ENCODE data around the gene TWSG1.

TWSG1 gene

DNA sequence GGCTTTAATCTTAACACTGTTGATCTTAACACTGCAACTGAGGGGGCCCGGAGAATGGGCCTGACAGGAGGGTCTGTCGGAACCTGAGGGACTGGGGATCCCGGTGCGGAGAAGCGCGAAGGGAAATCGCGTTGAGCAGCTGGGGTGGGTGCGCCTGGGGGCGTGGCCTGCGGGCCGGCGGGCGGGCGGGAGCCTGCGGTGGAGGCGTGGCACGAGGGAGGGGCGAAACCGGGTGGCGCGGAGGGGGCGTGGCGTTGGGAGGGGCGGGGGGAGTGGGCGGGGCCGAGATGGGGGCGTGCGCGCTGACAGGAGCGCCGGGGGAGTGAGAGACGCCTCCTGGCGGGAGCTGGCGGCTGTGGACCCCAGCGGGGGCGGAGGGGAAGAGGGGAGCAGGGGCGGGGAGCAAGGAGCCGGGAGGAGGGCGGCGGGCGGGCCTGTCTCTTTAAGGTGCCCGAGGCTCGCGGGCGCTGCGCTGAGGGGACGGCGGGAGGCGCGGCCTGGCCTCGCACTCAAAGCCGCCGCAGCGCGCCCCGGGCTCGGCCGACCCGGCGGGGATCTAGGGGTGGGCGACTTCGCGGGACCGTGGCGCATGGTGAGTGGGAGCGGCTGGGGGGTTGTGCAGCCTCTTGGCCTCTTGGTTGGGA is at the start of gene TWSG1:
Gene TWSG1 (plus strand): TSS at position 445 of the 644 bp plus-strand sequence. CDS start 2,457 bp downstream, outside the sequence.
- peak; percentile 91 for DNase-seq

DNA sequence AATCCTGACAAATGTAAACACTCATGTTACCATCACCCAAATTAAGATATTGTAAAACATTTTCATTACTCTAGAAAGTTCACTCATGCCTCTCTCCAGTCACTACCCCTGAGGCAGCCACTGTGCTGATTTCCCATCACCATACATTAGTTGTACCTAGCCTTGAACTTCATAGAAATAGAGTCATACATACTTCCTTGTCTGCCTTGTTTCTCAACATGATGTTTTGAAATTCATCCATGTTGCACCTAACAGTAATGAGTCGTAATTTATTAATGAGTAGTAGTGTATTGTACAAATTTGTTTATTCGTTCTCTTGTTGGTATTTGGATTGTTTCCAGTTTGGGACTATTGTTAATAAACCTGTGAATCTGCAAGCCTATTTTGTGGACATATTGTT is 49.0 kb upstream of the TWSG1 start:
- no peak for DNase-seq

DNA sequence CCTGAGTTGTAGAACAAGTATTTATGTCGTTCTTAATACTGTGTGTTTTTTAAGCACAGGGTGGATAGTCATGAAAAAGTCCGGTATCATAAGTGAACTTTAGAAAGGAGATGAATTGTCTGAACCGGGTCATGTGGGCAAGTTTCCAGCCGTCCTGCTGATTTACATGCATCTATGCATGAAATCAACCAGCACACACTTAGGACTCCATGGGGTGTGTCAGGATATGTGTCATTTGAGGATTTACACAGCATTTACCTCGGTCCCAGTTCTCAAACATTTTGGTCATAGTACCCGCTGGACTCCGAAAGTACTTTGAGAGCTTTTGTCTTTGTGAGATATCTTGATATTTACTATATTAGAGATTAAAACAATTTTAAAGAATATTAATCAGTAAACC is 47.5 kb upstream of the TWSG1 start:
- no peak for DNase-seq

DNA sequence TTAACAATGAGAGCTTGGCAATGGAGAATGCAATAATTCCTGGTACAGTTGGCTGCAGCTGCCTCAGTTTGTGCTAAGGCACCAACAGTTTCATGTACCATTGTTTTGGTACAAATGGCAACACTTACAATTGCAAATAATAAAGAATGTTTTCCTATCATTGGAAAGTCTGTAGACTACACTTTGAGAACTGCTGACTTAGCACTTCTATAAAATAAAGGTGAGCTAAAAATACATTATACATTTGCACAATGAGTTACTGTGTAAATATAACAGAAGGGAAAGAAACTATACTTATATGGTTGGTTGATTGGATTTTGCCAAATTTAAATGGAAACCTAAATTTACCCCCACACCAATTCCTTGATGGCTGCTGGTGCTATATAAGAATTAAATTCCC is 44.9 kb upstream of the TWSG1 start:
- DNase-seq = no peak

DNA sequence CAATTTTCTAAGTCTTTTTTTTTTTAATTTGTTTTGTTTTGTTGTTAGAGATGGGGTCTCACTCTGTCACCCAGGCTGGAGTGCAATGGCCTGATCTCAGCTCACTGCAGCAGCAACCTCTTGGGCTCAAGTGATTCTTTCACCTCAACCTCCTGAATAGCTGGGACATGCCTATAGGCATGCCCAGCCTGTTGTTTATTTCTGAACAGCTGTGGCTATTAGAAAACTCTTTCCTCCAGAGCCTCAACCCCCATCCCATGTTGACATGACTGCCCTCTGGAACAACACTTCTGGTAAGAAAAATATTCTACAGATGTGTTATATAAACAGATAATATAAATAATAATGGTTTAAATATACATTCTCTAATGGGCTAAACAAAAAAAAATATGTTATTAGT is 44.4 kb upstream of the TWSG1 start:
- no peak for DNase-seq

DNA sequence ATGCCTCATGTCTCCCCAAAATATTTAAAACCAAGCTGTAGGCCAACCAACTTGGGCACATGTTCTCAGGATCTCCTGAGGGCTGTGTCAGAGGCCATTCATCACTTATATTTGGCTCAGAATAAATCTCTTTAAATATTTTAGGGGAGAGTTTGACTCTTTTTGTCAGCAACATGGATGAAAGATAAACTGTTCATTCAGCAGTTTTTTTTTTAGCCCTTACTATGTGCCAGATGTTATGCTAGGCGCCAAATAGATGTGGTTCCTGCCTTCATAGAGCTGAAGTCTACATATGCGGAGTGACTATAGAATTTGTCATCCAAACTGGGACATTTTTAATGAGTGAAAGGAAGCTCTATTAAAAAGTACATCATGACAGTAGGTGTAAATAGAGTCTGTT is 42.5 kb upstream of the TWSG1 start:
- no peak for DNase-seq

DNA sequence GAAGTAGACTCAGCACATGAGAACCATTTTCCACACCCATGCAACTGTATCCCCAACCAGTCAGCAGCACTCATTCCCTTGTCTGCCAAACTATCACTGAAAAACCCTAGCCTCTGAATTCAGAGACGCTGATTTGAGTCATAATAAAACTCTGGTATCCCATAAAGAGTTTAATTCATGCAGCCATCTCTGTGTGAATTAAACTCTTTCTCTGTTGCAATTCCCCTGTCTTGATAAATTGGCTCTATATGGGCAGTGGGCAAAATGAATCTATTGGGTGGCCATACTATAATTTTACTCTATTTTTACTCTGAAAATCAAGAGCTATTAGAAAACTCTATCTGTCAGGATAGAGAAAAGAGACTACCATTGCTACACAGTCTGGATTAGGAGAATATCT is 40.6 kb upstream of the TWSG1 start:
- DNase-seq = no peak

DNA sequence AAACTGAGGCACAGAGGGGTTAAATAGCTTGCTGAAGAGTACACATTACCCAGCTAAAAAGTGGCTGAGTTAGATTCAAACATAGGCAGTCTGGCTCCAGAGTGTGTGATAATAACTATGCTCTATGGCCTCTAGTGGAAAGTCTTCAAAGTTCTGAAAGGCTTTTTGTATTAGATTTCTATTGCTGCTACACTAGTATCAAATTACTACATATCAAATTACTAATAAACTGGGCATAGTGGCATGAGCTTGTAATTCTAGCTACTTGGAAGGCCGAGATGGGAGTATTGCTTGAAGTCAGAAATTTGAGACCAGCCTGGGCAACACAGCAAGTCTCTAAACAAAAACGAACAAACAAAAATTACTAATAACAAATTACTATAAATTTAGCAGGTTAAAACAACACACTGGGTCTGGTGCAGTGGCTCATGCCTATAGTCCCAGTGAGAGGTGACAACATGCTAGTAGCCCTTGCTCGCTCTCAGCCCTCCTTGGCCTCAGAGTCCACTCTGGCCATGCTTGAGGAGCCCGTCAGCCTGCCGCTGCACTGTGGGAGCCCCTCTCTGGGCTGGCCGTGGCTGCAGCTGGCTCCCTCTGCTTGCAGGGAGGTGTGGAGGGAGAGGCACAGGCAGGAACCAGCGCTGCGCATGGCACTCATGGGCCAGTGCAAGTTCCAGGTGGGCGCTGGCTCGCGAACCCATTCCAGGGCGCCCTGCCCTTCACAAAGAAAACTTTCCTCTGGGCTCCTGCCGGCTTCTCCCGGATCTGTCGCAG is 38.2 kb upstream of the TWSG1 start:
- no peak for DNase-seq

DNA sequence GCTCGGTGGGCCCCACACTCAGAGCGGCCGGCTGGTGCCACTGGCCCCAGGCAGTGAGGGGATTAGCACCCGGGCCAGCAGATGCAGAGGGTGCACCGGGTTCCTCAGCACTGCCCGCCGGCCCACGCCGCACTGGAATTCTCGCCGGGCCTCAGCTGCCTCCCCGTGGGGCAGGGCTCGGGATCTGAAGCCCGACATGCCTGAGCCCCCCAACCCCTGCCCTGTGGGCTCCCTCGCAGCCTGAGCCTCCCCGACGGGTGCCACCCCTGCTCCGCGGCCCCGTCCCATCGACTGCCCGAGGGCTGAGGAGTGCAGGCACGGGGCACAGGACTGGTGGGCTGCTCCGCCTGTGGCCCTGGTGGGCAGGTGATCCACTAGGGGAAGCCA is 37.6 kb upstream of the TWSG1 start:
- no peak for DNase-seq

DNA sequence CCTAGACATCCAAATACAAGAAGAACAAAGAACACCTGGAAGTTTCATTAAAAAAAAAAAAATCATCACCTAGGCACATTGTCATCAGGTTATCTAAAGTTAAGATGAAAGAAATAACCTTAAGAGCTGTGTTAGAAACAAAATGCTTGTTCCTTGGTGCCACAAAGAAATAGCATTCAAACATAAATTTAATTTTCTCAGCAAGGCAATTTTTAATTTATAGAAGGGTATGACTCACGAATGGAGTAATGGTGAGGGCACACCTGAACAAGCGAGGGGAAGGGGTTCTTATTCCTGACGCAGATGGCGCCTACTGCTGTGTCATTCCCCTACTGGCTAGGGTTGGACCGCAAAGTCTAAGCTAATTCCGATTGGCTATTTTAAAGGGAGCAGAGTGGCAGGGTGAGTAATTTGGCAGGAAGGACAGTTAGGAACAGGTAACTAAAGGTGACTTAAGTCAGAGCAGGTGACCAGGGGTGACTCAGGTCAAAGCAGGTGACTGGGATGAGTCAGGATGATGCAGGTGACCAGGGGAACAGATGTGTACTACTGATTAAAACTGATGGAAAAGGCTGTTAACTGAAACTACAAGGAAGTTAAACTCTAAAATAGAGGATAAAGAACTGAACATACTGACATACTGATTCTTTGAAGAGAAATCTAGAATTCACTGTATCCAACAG is 30.0 kb upstream of the TWSG1 start:
- no peak for DNase-seq

DNA sequence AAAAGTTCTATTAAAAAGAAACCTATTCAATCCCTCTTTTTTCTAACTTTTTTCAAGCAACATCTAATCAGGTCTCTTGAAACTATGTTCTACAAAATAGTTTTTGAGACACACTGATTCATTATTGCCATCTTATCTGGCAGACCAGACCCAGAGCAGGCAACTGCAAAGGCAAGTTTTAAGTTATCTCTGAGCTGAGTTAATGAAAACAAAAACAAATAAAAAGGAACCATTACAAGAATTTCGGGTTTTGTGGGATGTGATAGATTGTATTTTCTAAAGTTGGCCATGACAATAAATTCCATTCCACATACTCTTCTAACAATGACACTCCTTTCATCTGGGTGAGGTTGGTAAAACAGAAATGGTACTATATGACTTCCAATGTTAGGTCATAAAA is 15.2 kb upstream of the TWSG1 start:
- no peak for DNase-seq

DNA sequence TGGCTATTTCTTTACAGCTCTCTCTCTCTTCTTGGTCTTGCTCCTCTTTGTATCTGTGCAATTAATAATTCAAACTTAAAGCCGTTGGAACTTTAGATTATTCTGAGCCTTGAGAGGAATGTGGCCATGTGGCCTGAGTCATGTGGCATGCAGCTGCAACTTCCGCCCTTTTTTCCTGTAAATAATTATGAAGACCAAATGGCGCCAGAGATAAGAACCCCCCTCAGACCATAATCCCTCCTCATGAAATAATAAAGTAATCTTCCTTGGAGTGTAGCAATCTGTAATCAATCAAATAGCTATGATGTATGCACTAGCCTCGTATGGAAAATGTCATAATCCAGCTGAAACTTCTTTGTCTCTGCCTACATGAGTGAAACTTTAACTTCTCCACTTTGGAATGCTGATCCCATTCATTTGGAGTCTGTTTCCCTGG is 13.5 kb upstream of the TWSG1 start:
- no peak for DNase-seq

DNA sequence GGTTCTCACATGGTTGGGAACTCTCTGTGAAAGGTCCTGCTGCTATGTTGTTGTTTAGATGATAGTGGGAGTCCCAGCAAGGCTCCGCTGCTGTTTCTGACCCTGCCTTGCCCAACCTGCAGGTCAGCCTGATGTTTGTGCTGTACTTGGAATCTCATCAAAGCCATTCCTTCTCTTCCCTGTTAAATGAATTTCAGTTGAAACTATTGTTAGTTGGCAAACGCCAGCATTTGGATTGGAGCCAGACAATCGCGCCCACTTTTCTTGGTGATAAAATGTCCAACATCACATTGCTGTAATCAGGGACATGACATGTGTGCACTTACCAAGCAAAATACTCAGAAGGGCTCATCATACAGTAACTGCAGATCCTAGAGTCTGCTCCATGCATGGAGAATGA is 12.8 kb upstream of the TWSG1 start:
- no peak for DNase-seq

DNA sequence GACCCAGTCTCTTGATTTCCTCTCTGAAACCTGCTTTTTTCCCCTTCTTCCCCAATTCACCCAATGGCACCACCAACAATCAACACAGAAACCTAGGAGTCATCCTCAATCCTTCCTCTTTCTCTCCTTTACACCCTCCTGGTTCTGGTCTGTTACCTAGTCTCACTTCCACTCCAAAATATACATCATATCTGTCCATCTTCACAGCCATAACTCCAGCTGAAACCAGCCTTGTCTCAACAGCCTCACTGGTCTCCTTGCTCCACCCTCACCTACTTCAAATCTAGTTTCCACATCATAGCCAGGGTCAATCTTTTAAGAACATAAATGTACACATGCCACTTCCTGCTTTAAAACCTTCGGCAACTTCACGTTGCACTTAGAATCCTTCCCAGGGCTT is 11.8 kb upstream of the TWSG1 start:
- no peak for DNase-seq

DNA sequence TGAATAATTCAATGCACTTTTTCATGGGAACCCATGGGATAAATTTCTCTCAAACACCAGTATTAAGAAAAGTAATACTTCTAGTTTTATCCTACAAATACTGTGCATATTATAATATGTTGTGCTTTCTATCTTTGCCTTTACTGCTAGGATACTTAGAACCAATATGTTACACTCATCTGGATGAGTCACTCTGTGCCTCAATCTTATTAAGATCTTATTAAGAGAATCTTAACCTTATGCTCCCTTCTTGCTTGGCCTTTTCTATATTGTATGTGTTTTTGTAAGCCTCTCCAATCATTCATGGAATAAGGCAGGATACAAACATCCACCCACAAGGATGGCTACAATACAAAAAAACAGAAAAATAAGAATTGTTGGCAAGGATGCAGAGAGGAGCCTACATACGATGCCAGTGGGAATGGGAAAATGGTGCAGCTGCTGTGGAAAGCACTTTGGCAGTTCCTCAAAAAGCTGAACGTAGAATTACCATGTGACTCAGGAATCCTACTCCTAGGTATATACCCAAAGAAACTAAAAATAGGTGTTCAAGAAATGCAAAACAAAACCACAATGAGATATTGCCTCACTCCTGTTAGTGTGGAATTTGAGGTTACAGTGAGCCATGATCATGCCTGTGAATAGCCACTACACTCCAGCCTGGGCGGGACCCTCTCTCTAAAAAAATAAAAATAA is 10.7 kb upstream of the TWSG1 start:
- DNase-seq = no peak

DNA sequence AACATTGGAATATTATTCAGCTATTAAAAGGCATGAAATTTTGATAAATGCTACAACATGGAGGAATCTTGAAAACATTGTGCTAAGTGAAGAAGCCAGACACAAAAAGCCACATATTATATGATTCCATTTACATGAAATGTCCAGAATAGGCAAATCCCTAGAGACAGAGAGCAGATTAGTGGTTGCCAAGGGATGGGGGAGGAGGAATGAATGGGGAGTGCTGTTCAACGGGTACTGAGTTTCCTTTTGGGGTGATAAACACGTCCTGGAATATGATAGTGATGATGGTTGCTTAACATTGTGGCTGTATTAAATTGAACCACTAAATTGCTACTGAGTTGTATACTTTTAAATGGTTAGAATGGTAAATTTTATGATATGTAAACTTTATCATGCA is 8.9 kb upstream of the TWSG1 start:
- DNase-seq = no peak

DNA sequence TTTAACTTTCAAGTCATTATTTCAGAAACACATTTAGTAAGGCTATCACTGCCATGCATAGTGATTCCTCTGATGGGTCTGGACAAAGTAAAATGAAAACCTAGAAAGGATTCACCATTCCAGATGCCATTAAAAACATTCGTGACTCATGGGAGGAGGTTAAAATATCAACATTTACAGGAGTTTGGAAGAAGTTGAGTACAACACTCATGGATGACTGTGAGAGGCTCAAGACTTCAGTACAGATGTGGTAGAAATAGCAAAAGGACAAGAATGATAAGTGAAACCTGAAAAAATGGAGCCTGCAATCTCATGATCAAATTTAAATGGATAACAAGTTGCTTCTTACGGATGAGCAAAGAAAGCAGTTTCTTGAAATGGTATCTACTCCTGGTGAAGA is 5.8 kb upstream of the TWSG1 start:
- no peak for DNase-seq

DNA sequence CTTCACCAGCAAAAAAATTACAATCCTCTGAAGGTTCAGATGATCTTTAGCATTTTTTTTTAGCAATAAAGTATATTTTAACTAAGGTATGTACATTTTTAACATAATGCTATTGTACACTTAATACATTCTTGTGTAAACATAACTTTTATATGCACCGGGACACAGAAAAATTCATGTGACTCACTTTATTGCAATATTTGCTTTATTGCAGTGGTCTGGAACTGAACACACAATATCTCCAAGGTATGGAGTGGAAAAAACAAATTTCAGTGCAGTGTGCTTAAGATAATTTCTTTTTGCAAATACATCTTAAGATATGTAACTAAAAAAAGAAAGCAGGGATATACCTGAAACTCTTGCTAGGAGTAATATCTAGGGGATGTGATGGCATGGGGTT is 5.1 kb upstream of the TWSG1 start:
- DNase-seq = no peak

DNA sequence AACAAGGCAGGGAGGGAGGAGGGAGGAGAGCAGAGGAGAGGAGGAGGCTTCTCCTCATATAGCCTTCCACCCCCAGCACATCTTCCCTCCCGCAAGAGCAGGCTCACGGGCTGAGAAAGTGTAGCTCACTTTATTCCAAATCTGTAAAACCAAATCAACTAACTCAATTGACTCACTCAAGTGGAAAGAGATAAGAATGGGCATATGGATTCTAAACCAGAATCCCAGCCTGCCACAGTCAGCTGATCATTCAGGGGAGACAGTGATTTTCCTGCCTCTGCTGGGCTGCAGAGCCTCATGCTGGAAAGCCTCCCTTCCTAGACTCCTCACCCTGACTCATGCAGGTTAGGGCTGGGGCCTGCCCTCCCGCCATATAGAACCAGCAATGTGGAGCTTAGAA is 4.2 kb upstream of the TWSG1 start:
- no peak for DNase-seq

DNA sequence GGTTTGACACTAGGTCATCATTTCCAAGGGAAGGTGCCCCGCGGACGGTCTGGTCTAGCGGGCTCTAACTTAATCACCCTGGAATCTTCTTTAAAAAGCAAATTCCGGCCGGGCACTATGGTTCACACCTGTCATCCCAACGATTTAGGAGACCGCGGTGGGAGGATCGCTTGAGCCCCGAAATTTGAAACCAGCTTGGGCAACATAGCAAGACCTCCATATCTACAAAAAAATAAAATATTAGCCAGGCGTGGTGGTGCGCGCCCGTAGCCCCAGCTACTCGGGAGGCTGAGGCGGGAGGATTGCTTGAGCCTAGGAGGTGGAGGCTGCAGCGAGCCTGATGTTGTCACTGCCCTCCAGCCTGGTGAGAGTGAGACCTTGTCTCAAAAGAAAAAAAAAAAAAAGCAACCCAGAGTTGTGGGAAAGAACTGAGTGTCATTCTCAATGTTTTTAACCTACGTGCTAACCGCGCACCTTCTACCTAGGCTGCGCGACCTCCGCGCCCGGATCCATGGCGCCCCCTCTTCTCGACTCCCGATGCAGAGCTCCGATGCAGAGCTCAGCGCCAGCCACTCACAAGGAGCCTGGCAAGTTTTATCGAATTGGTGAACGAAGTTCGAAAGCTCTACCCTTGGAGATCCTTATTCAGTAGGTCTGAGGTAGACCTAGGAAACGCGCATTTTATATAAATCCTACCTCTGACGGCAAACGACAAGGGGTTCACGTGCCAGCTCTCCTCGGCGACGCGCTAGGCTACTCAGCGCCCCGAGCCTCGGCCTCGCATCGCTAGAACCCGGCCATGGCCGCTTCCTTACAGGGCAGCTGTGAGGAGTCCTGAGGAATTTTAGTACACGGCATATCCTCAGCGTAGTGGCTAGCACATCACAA is 888 bp upstream of the TWSG1 start:
- peak; percentile 8 for DNase-seq

DNA sequence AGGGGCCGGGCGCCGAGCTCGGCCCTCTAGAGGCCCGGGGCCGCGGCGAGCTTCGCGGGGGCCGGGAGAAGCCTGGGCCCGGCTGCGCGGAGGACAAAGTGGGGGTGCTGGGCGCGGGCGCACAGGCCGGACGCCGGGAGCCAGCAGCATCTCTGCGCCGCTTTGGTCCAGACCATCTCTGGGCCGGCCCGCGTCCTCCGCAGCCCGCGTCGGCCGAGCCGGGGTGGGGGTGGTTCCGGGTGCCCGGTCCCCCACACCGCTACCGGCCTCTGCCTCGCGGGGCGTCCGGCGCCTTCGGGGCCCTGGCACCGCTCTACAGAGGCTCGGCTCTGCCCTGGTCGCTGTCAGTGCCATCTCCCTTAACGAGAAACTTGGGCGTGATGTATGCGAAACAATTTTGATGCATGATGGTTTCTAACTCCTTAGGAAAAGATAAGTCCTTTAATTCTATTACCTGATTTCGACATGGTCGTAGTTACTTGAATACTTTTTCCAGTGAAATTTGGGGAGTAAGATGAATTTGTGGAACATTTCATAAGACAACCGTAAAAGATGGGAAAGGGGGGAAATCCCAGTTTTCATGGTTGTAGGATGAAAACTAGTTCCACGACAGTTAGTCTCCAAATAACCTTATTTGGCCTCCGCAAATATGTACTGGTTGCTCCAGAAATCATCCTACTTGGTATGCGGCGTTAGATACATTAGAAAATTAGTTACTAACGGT is 562 bp downstream of the TWSG1 start:
- DNase-seq = peak; percentile 30

DNA sequence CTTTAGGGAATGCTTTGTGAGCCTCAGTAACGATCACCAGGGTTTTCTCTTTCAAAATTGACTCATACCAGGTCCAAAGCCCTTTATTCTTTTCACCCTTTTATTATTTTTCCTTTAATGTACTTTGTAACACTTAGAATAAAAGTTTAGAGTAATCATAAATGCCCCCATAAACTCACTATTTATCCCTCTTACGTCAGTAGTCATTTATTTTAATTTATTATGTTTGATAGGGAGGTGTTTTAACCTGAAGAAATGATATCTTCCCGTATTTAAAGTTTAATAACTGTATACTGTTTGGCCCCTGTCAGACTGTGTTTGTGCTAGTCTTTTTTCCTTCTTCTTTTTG is 1.1 kb downstream of the TWSG1 start:
- no peak for DNase-seq

All from stimulated activated CD4-positive, alpha-beta T cell treated with anti-CD3 and anti-CD28 coated beads, Interleukin-1b, Interleukin-23, amount 100 ng/mL, for 48 hours (primary cell).